A549 (cell line): ENCODE results near the gene GRK4. TPM values are rescaled to one million over a fixed set of nuclear protein-coding genes. Genes with fewer than 3 reads are reported as not detected.

ENCODE experiments used
- ATAC-seq, 2 experiments: fragments of 200-7000 bp in 1 of 2; fragments of >200 bp in 1 of 2; cut with Nextera tagmentation in 1 of 2; cut with Tn5 transposase in 1 of 2; 3 replicates each; pipeline versions ENCODE4 v1.8.0 to v1.9.1; 2018 to 2020; ENCODE audit warnings: mild to moderate bottlenecking in 1 of 2, moderate library complexity in 1 of 2
- CTCF ChIA-PET: fragments of 300-600 bp; sonication (Branson Sonifier 250); formaldehyde crosslinking; extraction: SDS; loops from one replicate; lab custom pipeline; 2021; ENCODE audit warnings: antibody characterized with exemption, inconsistent platforms; lab: Yijun Ruan, JAX
- POLR2A ChIA-PET: fragments of 350-600 bp; formaldehyde crosslinking; extraction: SDS; loops from one replicate; lab custom pipeline; 2021; ENCODE audit warnings: antibody characterized with exemption, inconsistent platforms; lab: Yijun Ruan, JAX
- DNase-seq, 2 experiments: peaks; one replicate each; pipeline versions ENCODE4 v3.0.0 to v3.0.0-alpha.2; 2011 to 2016; ENCODE audit warnings: low read depth in 1 of 2, low spot score in 1 of 2
- FAIRE-seq: peaks from 2 replicates; lab custom pipeline; 2011; peaks lifted over from hg19 to GRCh38; lab: Jason Lieb, UNC
- H3K27ac ChIP-seq, 2 experiments: fragments of >200 bp; sonication (Bioruptor Twin); formaldehyde crosslinking; 3 replicates each; pipeline ENCODE4 v1.5.1; 2016 to 2017
- H3K4me1 ChIP-seq: fragments of >200 bp; sonication (Bioruptor Twin); formaldehyde crosslinking; 3 replicates; pipeline ENCODE4 v1.6.1; 2016
- H3K4me2 ChIP-seq: fragments of >200 bp; sonication (Bioruptor Twin); formaldehyde crosslinking; 3 replicates; pipeline ENCODE4 v1.6.1; 2016
- H3K4me3 ChIP-seq: fragments of >200 bp; sonication (Bioruptor Twin); formaldehyde crosslinking; 3 replicates; pipeline ENCODE4 v1.5.1; 2016
- H3K9me3 ChIP-seq: fragments of >200 bp; sonication (Bioruptor Twin); formaldehyde crosslinking; 3 replicates; pipeline ENCODE4 v1.6.1; 2016
- BCL3 ChIP-seq: fragments of >200 bp; sonication (Bioruptor Twin); formaldehyde crosslinking; IDR thresholded peaks from 3 replicates; pipeline ENCODE4 v1.6.1; 2016
- CBX2 ChIP-seq: fragments of 200-600 bp; sonication (generic); IDR thresholded peaks from 2 replicates; pipeline ENCODE4 v1.6.1; 2016; ENCODE audit warnings: low read depth, mild to moderate bottlenecking, borderline replicate concordance
- CBX8 ChIP-seq: fragments of 200-600 bp; sonication (generic); IDR thresholded peaks from 2 replicates; pipeline ENCODE4 v1.6.1; 2016
- CHD2 ChIP-seq: fragments of 150-350 bp; IDR thresholded peaks from 2 replicates; pipeline ENCODE4 v1.6.1; 2014; ENCODE audit warnings: low read length; ENCODE audit not compliant: partially characterized antibody
- CTCF ChIP-seq: fragments of >200 bp; sonication (Bioruptor Twin); formaldehyde crosslinking; IDR thresholded peaks from 3 replicates; pipeline ENCODE4 v1.5.1; 2016
- FOSB ChIP-seq: fragments of 250-450 bp; sonication (Bioruptor Pico); IDR thresholded peaks from 2 replicates; pipeline ENCODE4 v1.5.0; 2020; ENCODE audit warnings: mild to moderate bottlenecking, moderate library complexity
- HDAC2 ChIP-seq: fragments of 200-600 bp; sonication (generic); IDR thresholded peaks from 2 replicates; pipeline ENCODE4 v1.6.1; 2016
- HMGXB4 ChIP-seq: fragments of 250-450 bp; sonication (Bioruptor Pico); IDR thresholded peaks from 2 replicates; pipeline ENCODE4 v1.5.0; 2021; ENCODE audit warnings: mild to moderate bottlenecking, moderate library complexity, borderline replicate concordance
- JUN ChIP-seq, 2 experiments: fragments of >200 bp; sonication (Bioruptor Twin); formaldehyde crosslinking; IDR thresholded peaks; 2 replicates in 1 of 2; 3 replicates in 1 of 2; pipeline ENCODE4 v1.6.1; 2016 to 2017
- KDM5A ChIP-seq: fragments of 200-600 bp; sonication (generic); IDR thresholded peaks from 2 replicates; pipeline ENCODE4 v1.6.1; 2016; ENCODE audit warnings: antibody characterized with exemption, mild to moderate bottlenecking
- MAZ ChIP-seq: fragments of 150-350 bp; IDR thresholded peaks from 2 replicates; pipeline ENCODE4 v1.6.1; 2014; ENCODE audit warnings: antibody characterized with exemption, low read depth, low read length, borderline replicate concordance
- PBX3 ChIP-seq: IDR thresholded peaks from 2 replicates; pipeline ENCODE4 v1.6.1; 2012
- POLR2AphosphoS2 ChIP-seq: conservative IDR thresholded peaks from 2 replicates; pipeline ENCODE4 v1.6.1; 2012; ENCODE audit warnings: low read length, improper control_type of control experiment, inconsistent platforms
- RCOR1 ChIP-seq: fragments of 150-350 bp; IDR thresholded peaks from 2 replicates; pipeline ENCODE4 v1.6.1; 2014; ENCODE audit warnings: antibody characterized with exemption, low read length, low read depth
- REST ChIP-seq: fragments of 200-600 bp; sonication (generic); IDR thresholded peaks from 2 replicates; pipeline ENCODE4 v1.6.1; 2016; ENCODE audit warnings: antibody characterized with exemption, mild to moderate bottlenecking, moderate library complexity
- SMC3 ChIP-seq: fragments of >200 bp; sonication (Bioruptor Twin); formaldehyde crosslinking; IDR thresholded peaks from 3 replicates; pipeline ENCODE4 v1.6.1; 2018; ENCODE audit warnings: inconsistent platforms
- SREBF2 ChIP-seq: fragments of 450-650 bp; IDR thresholded peaks from 2 replicates; pipeline ENCODE4 v1.6.1; 2014; ENCODE audit warnings: mild to moderate bottlenecking, moderate library complexity
- TFCP2L1 ChIP-seq: fragments of 250-450 bp; sonication (Bioruptor Pico); IDR thresholded peaks from 2 replicates; pipeline ENCODE4 v1.5.0; 2021; ENCODE audit warnings: mild to moderate bottlenecking
- TP53 ChIP-seq: fragments of 250-450 bp; sonication (Bioruptor Pico); IDR thresholded peaks from 2 replicates; pipeline ENCODE4 v1.5.0; 2021; ENCODE audit warnings: mild to moderate bottlenecking, moderate library complexity
- ZNF302 ChIP-seq: fragments of 250-450 bp; sonication (Bioruptor Pico); IDR thresholded peaks from 2 replicates; pipeline ENCODE4 v1.9.0; 2021; ENCODE audit warnings: inconsistent platforms, mild to moderate bottlenecking, moderate library complexity
- ZSCAN20 ChIP-seq: fragments of 250-450 bp; sonication (Bioruptor Pico); IDR thresholded peaks from 2 replicates; pipeline ENCODE4 v1.8.0; 2022; ENCODE audit warnings: mild to moderate bottlenecking, moderate library complexity
- WGBS: methylation state at CpG from one replicate; pipeline ENCODE4 v1.1.6; 2017; ENCODE audit errors: missing lambda C conversion rate; 5-methylcytosine and 5-hydroxymethylcytosine counted together
- polyA plus RNA-seq, 4 experiments: library from polyadenylated mRNA; depleted of rRNA in 3 of 4; stranded (reverse); fragments of >200 nt; fragmentation: RNase III in 1 of 4; extraction: RNeasy Plus Mini Kit Qiagen cat#74134 plus additional on column Dnase treatment in 1 of 4; gene quantifications; 2 replicates in 3 of 4; 3 replicates in 1 of 4; pipeline ENCODE4 v1.2.3, GENCODE V29; 2011 to 2017
- TF ChIP-seq, protein P1 (sequence below): fragments of 250-450 bp; sonication (Bioruptor Pico); IDR thresholded peaks from 2 replicates; pipeline ENCODE4 v1.5.0; 2020; ENCODE audit warnings: low read depth, mild to moderate bottlenecking, moderate library complexity

GRK4 gene
- polyA plus RNA-seq, 2 of the 4 experiments (the other 2 are of a cell fraction) = 0.76 to 0.96 TPM

- peak; percentile 11 to 22 for DNase-seq
Observed at GRCh38 chr4:3009422-3009821, 46.1 kb downstream of the GRK4 start.

GRCh38 chr4:3010577-3010976 is 47.2 kb downstream of the GRK4 start:
- H3K4me2 ChIP-seq = no peak overlapping the region
- 31% methylated on average over 2 of the region's 2 CpGs for whole genome bisulfite sequencing
- no peak; a peak in 1 of 6 replicates for ATAC-seq
- H3K27ac ChIP-seq = no peak overlapping the region
- TF ChIP-seq HDAC2 (no peak), JUN (IDR thresholded peaks at IDR 0.05) (no peak), SMC3 (no peak), ZNF302 (CRISPR knock-in tag) (no peak), FOSB (CRISPR knock-in tag) (no peak), TFCP2L1 (CRISPR knock-in tag) (no peak), CBX8 (no peak), CTCF (no peak), POLR2AphosphoS2 (no peak), RCOR1 (no peak)
- CTCF ChIA-PET = interaction anchor here (1.0 to 1.2 kb wide), 2 partner anchors 33 to 36 kb away, joined by 3 read pairs; no protein-coding TSS in a partner anchor
- H3K4me3 ChIP-seq = no peak overlapping the region
- H3K4me1 ChIP-seq = no peaks in the 10 kb centered on the region
- POLR2A ChIA-PET = no interaction called here
- H3K9me3 ChIP-seq = no peaks in the 10 kb centered on the region
- DNase-seq = no peak
- no peak for FAIRE-seq

More at GRCh38 chr4:3009422-3009821, 46.1 kb downstream of the GRK4 start:
- no peak overlapping the region for H3K4me3 ChIP-seq
- no peaks in the 10 kb centered on the region for H3K9me3 ChIP-seq
- ATAC-seq (peak in 1 of 2 experiments; percentile 76; a peak in 4 of 6 replicates), FAIRE-seq (no peak)
- CTCF ChIA-PET = interaction anchor here (0.5 to 1.6 kb wide), 4 partner anchors 8 to 32 kb away, joined by 3 to 5 read pairs (median 3); no protein-coding TSS in a partner anchor
- 27% methylated on average over 7 of the region's 7 CpGs for WGBS
- POLR2A ChIA-PET = no interaction called here
- H3K27ac ChIP-seq = no peak overlapping the region
- H3K4me2 ChIP-seq = peak overlapping the region; percentile 41; the same call in 2 of the 3 replicates
- no peaks in the 10 kb centered on the region for H3K4me1 ChIP-seq
- TF ChIP-seq KDM5A = no peak
- TF ChIP-seq TP53 (CRISPR knock-in tag) = no peak
- no peak for TF ChIP-seq MAZ
- no peak for TF ChIP-seq FOSB (CRISPR knock-in tag)
- no peak for TF ChIP-seq JUN (IDR thresholded peaks at IDR 0.05)
- TF ChIP-seq CHD2 = no peak
- TF ChIP-seq HMGXB4 (CRISPR knock-in tag) = no peak
- TF ChIP-seq, protein P1, sequence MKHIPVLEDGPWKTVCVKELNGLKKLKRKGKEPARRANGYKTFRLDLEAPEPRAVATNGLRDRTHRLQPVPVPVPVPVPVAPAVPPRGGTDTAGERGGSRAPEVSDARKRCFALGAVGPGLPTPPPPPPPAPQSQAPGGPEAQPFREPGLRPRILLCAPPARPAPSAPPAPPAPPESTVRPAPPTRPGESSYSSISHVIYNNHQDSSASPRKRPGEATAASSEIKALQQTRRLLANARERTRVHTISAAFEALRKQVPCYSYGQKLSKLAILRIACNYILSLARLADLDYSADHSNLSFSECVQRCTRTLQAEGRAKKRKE = no peak
- no peak for TF ChIP-seq ZSCAN20 (CRISPR knock-in tag)

DNA sequence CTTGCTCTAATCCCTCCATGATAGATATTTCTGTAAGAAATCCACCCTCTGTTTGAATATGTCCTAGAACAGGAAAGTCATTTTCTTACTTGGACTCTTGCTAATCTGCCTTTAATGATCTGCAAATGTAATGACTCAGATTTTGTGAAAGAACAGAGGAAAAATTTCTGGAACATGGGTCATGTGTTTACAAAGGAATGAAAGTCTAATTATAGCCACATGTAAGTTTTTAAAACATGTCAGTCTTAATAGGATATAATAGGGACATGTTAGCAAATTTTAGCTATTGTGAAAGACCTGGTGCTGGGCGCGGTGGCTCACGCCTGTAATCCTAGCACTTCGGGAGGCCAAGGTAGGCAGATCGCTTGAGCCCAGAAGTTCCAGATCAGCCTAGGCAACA is 47.6 kb downstream of the GRK4 start:
- FAIRE-seq (no peak), DNase-seq (no peak), ATAC-seq (no peak)
- Histone ChIP-seq H3K9me3 (no peaks in the 10 kb centered on the region), H3K4me3 (no peak overlapping the region), H3K4me2 (no peak overlapping the region), H3K4me1 (no peaks in the 10 kb centered on the region), H3K27ac (no peak overlapping the region)
- WGBS = 86% methylated on average over 5 of the region's 5 CpGs
- ChIA-PET CTCF (interaction anchor here (1.2 kb wide), 1 partner anchor 36 kb away, joined by 3 read pairs; no protein-coding TSS in a partner anchor), POLR2A (no interaction called here)
- TF ChIP-seq REST (no peak), CBX2 (no peak), SMC3 (no peak), POLR2AphosphoS2 (no peak), SREBF2 (no peak), BCL3 (no peak), PBX3 (no peak)
